HG02678 (cell line): ENCODE data around the gene RAB9B.
"Not testable (repeated sequence)": the region's sequence is repeated elsewhere in the genome, so short reads cannot be mapped to it uniquely, and the experiment has no call there.

ENCODE experiments used
- ATAC-seq: cut with Tn5 transposase; IDR thresholded peaks from one replicate; pipeline ENCODE4 v1.9.1; 2021; ENCODE audit warnings: mild to moderate bottlenecking, moderate library complexity; ENCODE audit not compliant: unreplicated experiment

Gene RAB9B, protein sequence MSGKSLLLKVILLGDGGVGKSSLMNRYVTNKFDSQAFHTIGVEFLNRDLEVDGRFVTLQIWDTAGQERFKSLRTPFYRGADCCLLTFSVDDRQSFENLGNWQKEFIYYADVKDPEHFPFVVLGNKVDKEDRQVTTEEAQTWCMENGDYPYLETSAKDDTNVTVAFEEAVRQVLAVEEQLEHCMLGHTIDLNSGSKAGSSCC

DNA sequence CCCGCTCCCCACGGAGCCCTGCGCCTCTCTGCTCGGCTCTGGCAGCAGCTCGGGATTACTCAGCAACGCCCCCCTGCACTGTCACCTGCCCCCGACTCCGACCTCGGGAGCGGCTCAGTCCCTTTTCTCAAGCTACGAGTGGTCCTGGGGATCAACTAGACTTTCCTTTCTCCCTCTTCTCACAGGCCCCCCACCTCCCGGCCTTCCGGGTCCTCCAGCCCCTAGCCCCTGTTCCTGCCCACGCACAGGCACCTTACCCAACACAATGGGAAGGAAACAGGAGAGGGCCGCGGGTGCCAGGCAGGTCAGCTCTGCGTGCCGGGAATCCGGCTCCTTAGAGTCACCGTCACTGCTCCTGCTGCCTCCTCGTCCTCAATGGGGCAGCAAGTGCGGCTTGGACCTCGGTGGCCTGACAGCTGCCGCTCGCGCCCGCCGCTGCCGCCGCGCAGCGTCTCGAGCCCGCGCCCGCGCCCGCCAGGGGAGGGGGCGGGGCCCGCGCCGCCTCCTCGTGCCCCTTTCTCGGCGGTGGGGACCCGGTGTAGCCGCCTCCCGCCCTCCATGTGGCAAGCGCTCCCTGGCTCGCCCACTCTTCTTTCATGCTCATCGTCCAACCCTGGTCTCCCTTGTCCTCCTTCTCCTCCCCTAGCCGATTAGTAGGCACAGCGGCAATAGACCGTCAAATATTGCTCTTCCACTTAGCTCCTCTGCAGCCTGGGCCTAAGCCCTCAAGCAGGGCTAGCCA is at the start of gene RAB9B:
RAB9B (minus strand) TSS at position 455 of the 742 bp plus-strand sequence. CDS start 6,473 bp downstream, outside the sequence.
- peak; percentile 69 for ATAC-seq

DNA sequence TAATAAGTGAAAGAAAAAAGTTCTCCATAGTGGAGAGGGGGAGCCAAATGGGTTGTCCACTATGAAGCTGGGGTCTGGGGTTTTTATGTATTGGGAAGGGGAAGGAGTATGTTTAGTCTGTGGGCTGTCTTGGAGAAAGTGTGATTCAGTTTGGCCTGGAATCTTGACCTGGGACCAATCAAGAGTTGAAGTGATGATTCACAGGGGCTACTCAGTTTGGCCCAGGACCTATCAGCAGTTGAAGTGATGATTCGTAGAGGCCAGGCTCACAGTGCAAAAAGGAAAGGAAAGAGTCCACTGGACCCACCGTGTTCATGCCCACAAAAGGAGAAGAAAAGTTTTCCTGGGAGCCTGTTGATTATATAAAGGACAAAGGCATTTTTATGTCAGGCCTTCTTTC is 47.3 kb upstream of the RAB9B start:
- no peak for ATAC-seq

DNA sequence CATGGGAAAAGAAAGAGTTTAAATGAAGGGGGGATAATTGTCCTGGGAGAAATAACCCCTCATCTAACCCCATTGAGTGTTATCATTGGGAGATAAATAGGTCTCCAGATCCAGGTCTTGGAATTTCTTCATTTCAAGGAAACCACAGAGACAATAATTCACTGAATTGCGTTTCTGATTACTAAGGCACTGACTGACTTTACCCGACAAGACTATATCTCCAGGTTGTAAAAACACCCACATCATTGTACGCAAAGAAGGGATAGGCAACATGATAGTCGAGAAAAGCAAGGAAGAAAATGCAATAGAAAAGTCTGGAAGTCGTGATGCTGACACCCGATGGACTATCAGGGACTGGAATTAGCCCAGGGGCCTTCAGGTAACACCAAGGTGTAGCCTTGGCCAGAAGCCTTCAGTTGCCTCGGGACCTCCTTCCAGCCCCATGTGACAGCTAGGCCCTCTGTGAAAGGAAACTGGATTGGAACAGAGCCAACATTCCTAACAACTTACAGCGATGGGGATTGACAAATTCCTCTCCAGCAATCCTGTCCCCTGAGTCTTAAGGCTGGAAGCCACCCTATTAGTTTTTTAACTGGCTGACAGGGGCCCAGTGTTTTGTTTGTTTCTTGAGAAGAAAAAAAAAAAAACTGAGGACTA is 46.5 kb upstream of the RAB9B start:
- ATAC-seq: no peak

DNA sequence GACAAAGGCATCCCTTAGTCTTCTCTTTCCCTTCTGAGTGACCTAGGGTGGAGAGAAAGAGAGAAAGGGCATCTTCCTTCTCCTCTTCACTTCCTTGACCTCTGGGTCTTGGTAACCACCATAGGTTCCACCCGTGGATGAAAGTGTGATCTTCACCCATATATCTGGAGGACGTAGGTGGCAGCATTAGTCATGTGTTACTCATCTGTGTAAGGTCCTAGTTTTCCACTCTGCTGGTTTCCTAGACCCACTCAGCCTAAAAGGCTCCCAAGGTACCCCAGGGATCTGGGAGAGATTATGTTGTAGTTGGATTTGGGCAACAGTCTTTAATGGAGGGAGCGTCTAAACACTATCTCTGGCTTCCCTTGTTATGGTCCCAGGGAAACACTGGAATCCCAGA is 45.5 kb upstream of the RAB9B start:
- no peak for ATAC-seq

DNA sequence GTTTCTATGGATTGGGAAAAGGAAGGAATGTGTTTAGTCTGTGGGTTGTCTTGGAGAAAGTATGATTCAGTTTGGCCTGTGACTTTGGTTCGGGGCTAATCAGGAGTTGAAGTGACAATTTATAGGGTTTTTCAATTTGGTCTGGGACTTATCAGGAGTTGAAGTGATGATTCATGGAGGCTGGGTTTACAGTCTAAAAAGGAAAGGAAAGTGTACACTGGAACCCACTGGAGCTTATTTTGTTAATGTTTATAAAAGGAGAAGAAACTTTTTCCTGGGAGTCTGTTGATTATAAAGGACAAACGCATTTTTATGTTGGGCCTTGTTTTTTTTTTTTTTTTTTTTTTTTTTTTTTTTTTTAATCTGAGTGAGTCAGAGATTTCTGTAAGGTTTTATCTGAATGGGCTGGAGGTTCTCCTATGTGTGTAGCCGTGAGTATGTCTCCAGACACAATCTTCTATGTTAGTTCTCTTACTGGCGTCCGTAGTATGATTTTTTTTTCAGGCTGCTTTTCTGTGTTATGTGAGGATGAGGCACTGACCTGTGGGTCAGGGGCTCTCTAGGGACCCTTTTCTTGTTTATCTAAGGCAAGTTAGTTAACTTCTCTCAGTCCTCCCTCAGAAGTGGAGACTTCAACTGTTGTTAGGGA is 33.0 kb upstream of the RAB9B start:
- ATAC-seq: no peak

DNA sequence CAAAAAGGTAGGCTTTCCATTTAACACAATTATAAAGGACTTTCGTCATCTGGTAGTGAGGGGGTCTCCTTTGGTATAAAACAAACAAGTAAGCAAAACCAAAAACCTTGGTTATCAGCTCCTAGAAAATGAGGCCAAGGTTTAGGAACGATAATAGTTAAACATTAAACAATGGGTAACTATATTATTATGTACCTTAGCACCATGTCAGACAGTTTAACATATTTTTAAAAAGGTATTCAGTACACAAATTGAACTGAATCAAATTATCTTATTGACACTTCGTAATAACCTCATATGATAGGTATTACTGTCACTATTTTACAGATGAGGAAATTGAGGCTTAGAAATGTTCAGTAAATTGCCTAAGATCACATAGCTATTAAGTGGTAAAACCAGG is 32.1 kb upstream of the RAB9B start:
- no peak for ATAC-seq

DNA sequence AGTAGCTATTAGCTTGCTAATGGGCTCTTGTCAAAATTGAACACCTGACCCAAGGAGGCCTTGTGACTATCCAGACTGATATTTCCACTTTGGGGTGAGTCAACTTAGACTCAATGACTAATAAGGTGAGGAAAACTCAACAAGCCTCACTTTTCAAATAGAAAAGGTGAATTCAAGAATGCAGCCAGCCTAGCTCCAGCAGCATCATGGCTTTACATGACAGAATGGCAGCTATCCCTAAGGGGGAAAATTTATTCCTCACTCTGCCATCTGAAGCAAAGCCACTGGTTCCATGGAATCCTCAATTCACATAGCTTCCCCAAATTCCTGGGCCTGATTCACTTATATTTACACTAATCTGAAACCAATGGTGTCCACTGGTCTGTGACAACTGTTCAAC is 29.1 kb upstream of the RAB9B start:
- ATAC-seq: no peak

DNA sequence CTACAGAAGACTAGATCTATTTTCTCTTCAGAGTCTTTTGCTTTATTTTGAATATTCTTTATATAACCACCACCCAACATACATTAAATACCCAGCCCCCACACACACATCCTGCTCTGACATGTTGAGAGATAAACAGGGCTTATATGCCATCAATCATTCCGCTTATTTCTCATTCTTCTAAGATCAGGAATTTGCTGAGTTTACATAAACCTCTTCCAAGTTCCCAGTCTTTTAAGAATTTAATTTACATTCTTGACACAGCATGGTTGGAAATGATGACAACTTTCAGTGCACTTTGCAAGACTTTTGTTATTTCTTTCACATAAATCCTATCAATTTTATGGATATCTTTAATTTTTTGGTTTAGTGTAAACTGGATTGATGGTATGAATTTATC is 17.5 kb upstream of the RAB9B start:
- ATAC-seq: no peak

DNA sequence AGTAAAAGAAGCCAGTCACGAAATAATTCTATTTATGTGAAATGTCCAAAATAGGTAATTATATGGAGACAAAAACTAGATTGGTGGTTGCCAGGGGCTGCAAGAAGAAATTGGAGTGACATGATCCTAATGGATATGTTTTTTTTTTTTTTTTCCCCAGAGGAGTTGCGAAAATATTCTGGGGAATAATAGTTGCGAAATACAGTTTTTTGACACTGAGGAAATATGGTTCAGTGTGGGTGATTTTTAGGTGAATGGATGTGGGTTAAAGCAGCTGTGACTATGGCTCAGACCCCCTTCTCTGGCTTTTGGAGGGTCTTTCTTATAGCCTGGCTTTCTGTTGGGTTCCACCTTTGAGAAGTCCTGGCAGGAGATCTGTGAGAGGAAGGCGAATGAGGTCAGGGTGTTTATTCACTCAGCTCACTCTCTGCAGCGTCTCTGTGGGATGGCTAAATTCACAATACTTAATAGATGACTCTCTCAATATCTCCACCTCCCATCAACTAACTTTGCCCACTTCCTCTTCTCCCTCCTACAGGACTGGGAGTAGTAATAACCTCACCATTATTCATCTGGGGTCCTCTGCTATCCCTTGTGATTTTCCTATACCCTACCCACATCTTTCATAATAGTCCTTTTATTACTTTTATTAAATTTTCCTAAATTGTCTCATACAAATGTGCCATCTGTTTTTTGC is 15.3 kb upstream of the RAB9B start:
- no peak for ATAC-seq

DNA sequence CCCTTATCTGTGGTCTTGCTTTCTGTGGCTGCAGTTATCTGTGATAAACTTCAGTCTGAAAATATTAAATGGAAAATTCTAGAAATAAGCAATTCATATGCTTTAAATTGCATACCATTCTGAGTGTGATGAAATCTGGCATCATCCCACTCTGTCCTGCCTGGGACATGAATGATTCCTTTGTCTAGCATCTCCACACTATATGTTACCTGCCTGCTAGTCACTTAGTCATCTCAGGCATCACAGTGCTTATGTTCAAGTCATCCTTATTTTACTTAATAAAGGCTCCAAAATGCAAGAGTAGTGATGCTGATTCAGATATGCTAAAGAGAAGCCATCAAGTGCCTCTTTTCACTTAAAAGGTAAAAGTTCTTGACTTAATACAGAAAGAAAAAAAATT is 14.3 kb upstream of the RAB9B start:
- ATAC-seq: no peak

DNA sequence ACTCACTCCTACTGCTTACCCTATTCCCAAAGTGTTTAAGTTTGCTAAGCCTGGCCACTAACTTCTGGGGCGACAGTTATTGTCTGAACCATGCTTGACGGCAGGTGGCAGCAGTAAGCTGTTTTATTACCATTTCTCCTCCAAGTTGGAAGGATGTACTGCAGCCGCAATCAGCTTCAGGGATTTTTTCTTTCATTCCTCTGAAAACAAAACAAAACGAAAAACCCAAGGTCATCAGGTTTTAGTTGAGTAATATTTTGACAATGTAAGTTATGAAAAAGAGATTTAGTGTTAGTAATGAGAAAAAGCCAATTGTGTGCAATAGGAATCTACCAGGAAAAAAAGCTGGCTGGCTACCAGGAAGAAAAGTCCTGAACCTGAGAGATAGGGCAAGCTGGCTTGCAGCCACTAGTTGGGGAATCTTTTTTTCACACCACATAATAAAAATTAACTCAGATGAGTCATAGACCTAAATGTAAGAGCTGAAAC is 13.2 kb upstream of the RAB9B start:
- ATAC-seq: peak; percentile 80

DNA sequence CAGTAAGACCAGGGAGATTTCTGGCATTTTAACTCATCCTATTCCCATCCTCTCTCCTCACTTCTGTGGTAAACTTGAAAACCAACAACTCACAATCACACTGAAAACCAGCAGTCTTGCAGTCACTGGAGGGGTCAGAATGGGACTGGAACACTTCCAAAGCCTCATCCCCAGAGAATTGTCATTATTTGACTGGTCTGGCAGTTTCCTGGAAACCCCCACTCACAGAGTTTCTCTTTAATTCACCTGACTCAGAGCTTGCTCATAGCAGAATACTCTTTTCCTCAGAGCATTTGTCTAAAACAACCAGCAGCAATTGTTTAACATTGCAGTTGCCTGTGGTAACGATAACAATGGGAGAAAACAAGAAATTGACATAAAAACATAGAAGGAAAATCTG is 7.3 kb upstream of the RAB9B start:
- no peak for ATAC-seq

DNA sequence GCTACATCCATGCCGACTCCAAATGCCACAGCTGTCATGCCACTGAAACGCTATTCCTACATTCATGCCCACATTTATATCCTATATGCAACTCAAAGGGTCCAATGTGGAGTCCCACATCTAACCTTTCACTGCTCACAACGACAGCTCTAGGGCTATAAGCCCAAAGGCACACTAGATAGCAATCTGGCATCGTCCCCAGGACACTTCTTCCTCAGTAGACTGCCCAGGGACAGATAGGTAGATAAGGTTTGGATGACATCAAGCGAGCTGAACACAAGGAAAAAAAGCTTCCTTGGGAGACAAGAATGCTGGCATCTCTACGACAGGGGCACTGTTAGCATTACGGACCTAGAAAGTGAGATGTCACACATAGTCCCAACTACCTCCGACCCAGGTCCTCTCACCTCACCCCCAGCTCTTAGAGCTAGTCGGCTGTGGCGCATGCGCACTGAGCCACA is 685 bp downstream of the RAB9B start:
- ATAC-seq: peak; percentile 94

DNA sequence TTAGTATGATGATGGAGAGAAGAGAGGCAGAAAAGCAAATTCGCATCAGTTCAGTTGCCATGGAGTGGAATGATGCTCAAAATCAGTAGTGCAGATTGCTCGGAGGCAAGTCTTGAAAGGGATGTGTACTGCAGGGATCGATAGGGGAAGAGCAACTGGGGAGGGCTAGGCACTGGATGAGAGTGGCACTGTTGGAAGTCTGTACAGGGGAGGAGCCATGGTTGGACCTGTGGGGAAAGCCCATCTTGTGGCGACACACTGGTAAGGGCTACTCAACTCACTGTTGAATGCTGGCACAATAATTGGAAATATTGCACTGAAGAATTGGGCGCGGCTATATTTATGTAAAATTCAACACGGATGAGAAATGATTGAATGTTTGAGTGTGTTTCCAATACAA is 1.2 kb downstream of the RAB9B start:
- no peak for ATAC-seq

DNA sequence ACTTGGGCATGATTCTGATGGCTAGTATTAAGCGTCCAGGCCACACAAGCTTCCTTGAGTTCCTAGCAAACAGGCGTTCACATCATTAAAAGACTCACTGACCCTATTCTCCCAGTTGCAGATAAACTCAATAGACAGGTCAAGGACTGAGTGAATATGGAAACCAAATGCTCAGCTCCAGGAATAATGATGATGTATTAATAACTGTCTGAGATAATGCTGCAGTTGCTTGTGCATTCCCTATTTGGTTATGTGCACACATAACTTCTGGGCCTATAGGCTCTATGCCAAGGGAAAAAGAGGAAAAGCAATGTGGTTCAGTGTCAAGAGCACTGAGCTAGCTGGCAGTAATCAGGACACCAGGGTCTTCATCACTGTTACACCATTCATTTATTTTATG is 3.5 kb downstream of the RAB9B start:
- ATAC-seq: no peak

DNA sequence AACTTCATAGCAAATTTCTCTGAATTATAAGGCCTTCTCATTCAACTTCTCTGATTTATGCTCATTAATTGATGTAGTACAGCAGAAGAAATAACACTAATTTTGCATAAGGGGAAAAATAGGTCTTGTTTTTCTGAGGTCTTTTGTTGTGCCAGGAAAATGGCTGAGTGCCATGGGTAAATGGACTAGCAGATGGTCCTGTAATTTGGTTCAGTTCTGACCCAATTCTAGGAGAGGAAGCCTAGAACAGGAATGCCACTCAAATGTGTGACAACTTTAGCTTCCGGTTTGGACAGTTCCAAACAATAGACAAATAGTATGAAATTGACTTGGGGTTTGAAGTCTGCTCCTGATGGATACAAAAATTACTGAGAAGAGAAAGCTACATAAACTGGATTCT is 6.2 kb downstream of the RAB9B start:
- no peak for ATAC-seq

DNA sequence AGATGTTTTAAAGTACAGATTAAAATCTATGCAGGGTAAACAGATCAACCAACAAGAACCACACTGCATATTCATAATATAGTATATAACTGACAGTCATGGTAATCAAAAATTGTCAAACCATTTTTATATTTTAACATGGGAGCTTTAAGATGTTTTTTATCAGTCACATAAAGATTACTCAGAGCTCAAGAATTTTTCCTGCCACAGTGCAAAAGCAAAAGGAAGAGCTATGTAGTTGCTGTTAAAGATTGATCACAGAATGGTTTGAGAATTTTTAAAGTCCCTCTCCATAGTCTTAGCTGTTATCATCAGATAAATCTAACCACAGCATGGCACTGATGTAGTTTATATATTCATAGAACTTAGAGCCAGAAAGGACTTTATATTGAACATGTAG is 8.5 kb downstream of the RAB9B start:
- no peak for ATAC-seq

DNA sequence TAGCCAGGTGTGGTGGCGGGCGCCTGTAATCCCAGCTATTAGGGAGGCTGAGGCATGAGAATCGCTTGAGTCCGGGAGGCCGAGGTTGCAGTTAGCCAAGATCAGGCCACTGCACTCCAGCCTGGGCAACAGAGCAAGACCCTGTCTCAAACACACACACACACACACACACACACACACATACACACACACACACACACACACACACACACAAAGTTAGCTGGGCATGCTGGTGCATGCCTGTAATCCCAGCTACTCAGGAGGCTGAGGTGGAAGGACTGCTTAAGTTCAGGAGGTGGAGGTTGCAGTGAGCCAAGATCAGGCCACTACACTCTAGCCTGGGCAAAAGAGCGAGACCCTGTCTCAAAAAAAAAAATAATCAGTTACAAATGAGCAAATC is 11.3 kb downstream of the RAB9B start:
- not testable (repeated sequence) for ATAC-seq

DNA sequence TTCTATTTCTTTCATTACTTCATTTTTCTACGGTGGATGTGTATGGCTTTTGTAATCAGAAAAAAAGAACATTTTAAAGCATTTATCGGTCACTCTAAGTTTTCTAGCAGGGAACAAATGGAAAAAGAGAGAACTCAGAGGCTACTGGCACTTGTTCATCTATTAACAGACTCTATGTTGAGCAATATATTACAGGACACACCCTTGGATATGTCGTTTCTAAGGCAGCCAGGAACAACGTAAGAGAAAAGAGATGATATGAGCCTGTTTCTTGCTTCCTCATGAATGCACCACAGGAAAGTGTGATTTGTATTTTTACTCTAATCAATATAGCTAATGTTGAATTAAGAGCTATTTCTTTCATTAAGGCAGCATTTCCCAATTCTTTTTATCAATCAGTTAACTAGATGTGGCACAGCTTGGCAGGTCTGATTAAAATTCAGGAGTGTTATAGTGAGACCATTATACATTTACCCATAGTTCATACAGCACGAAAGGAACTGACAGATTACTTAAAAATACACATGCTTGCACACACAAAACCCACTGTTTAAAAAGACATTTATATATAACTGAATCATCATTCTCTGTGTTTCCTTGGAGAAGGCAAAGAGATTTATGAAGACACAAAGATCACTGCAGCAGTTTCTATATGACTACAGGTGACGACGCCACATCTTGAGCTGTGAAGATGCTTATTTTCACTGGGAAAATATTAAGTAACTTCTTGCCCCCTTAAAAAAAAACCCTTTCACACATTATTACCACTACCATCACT is 13.0 kb downstream of the RAB9B start:
- ATAC-seq: no peak

DNA sequence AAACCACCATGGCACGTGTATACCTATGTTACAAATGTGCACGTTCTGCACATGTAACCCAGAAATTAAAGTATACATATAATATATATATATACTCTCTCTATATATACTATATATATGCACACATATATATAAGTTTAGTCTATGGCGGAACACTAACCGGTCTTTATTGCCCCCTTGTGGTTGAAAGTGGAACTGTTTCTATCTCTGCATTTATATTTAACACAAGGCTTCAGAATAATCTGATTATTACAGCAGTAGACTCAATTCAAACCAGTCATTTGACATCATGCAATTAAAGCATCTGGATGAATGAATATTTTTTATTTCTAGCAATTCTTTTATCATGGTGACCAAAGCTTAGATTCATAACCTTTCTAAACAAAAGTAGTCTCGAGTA is 14.6 kb downstream of the RAB9B start:
- no peak for ATAC-seq
